Glomerular visceral epithelial cell (primary cell): Measurements from ENCODE around the gene MX1.
A peak's percentile ranks its signal among the peaks of the same experiment; 100 is the strongest.

Experiments
- DNase-seq: peaks from one replicate; pipeline ENCODE4 v3.0.0-alpha.2; 2016; ENCODE audit errors: extremely low spot score

The MX1 gene

GRCh38 chr21:41460578-41461527 is 34.8 kb downstream of the MX1 start:
- peak; percentile 67 for DNase-seq

- DNase-seq: no peak
Observed at GRCh38 chr21:41465176-41465781, 39.2 kb downstream of the MX1 start.

GRCh38 chr21:41466024-41466820 is 40.2 kb downstream of the MX1 start:
- no peak for DNase-seq

GRCh38 chr21:41470054-41470453 is 44.0 kb downstream of the MX1 start:
- no peak for DNase-seq

GRCh38 chr21:41472753-41473548 is 46.9 kb downstream of the MX1 start:
- DNase-seq: no peak

GRCh38 chr21:41475714-41476420 is 49.8 kb downstream of the MX1 start:
- DNase-seq: no peak

GRCh38 chr21:41477641-41478318 is 51.7 kb downstream of the MX1 start:
- peak; percentile 52 for DNase-seq

- no peak for DNase-seq
Observed at GRCh38 chr21:41478319-41479177, 52.5 kb downstream of the MX1 start.

GRCh38 chr21:41479686-41480085 is 53.6 kb downstream of the MX1 start:
- DNase-seq: no peak

GRCh38 chr21:41480086-41480690 is 54.1 kb downstream of the MX1 start:
- DNase-seq: no peak

GRCh38 chr21:41481191-41481590 is 55.2 kb downstream of the MX1 start:
- peak; percentile 53 for DNase-seq

- peak; percentile 76 for DNase-seq
Observed at GRCh38 chr21:41482301-41482700, 56.3 kb downstream of the MX1 start.

- no peak for DNase-seq
Observed at GRCh38 chr21:41482980-41483379, 56.9 kb downstream of the MX1 start.

GRCh38 chr21:41483415-41483814 is 57.4 kb downstream of the MX1 start:
- DNase-seq: no peak

GRCh38 chr21:41483973-41484372 is 57.9 kb downstream of the MX1 start:
- DNase-seq: no peak

- no peak for DNase-seq
Observed at GRCh38 chr21:41487082-41487481, 61.0 kb downstream of the MX1 start.

- no peak for DNase-seq
Observed at GRCh38 chr21:41488080-41488479, 62.0 kb downstream of the MX1 start.

- no peak for DNase-seq
Observed at GRCh38 chr21:41489329-41489728, 63.3 kb downstream of the MX1 start.

GRCh38 chr21:41490330-41490729 is 64.3 kb downstream of the MX1 start:
- DNase-seq: no peak
